GM20000 (cell line): Measurements from ENCODE around the gene CEMIP.
"Not testable (repeated sequence)": the region's sequence is repeated elsewhere in the genome, so short reads cannot be mapped to it uniquely, and the experiment has no call there.

ENCODE experiments used
- DNase-seq: peaks from one replicate; pipeline ENCODE4 v3.0.0; 2012; ENCODE audit warnings: low spot score
- CTCF ChIP-seq: IDR thresholded peaks from 2 replicates; pipeline ENCODE4 v1.5.1; 2012; ENCODE audit warnings: mild to moderate bottlenecking, control low read depth; ENCODE audit errors: extremely low read depth, missing control alignments

Gene CEMIP

GRCh38 chr15:80953953-80954778 lies 175.0 kb downstream of the CEMIP start:
- DNase-seq: no peak
- TF ChIP-seq CTCF: no peak

- DNase-seq: not testable (repeated sequence)
These were observed 176.6 kb downstream of the CEMIP start for GRCh38 chr15:80955571-80956452.

GRCh38 chr15:80957556-80957955 lies 178.4 kb downstream of the CEMIP start:
- TF ChIP-seq CTCF: no peak
- no peak for DNase-seq

GRCh38 chr15:80957976-80958375 lies 178.8 kb downstream of the CEMIP start:
- no peak for DNase-seq
- TF ChIP-seq CTCF: no peak

- TF ChIP-seq CTCF: no peak
These were observed 179.8 kb downstream of the CEMIP start for GRCh38 chr15:80958818-80959495.

GRCh38 chr15:80965454-80965853 lies 186.3 kb downstream of the CEMIP start:
- DNase-seq: not testable (repeated sequence)

More at GRCh38 chr15:80958818-80959495, 179.8 kb downstream of the CEMIP start:
- no peak for DNase-seq

GRCh38 chr15:80966431-80967197 lies 187.4 kb downstream of the CEMIP start:
- no peak for DNase-seq
- no peak for TF ChIP-seq CTCF
